PC-9 (cell line): ENCODE results near the gene GARNL3.

Experiments used
- EZH2 ChIP-seq: fragments of 200-600 bp; sonication (generic); IDR thresholded peaks from 2 replicates; pipeline ENCODE4 v1.8.0; 2017; ENCODE audit warnings: antibody characterized with exemption, low read depth
- TF ChIP-seq, protein P1 (sequence below): fragments of 200-600 bp; sonication (generic); conservative IDR thresholded peaks from 2 replicates; pipeline ENCODE4 v1.6.1; 2017; ENCODE audit warnings: mixed run types, antibody characterized with exemption, mild to moderate bottlenecking, moderate library complexity

GRCh38 chr9:127255692-127256091 lies 8.9 kb upstream of the GARNL3 start:
- no peak for TF ChIP-seq EZH2
- TF ChIP-seq, protein P1, sequence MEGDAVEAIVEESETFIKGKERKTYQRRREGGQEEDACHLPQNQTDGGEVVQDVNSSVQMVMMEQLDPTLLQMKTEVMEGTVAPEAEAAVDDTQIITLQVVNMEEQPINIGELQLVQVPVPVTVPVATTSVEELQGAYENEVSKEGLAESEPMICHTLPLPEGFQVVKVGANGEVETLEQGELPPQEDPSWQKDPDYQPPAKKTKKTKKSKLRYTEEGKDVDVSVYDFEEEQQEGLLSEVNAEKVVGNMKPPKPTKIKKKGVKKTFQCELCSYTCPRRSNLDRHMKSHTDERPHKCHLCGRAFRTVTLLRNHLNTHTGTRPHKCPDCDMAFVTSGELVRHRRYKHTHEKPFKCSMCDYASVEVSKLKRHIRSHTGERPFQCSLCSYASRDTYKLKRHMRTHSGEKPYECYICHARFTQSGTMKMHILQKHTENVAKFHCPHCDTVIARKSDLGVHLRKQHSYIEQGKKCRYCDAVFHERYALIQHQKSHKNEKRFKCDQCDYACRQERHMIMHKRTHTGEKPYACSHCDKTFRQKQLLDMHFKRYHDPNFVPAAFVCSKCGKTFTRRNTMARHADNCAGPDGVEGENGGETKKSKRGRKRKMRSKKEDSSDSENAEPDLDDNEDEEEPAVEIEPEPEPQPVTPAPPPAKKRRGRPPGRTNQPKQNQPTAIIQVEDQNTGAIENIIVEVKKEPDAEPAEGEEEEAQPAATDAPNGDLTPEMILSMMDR: no peak
